ENCODE data around the gene PRSS56. TPM values are rescaled to one million over a fixed set of nuclear protein-coding genes. Genes with fewer than 3 reads are reported as not detected.
"Not testable (repeated sequence)": the region's sequence is repeated elsewhere in the genome, so short reads cannot be mapped to it uniquely, and the experiment has no call there.

Gene PRSS56
- total RNA-seq, 1 donor: not detected

DNA sequence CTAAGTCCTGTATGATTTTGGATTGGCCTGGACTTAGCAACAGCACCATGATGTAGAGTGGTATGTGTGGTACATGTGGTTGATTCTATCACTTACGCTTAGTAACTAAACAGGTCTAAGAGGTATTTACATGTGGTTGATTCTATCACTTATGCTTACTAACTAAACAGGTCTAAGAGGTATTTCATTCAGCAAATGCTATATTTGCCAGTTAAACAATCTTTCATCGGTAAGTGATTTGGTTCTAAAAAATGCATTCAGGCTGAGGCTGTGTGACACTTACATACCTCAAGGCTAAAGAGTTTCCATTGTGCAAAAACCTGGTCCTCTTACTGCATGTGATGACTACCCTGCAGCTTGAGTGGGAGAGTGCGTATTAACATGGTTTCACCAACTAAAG is 43.4 kb downstream of the PRSS56 start:
- TF ChIP-seq, protein P1, sequence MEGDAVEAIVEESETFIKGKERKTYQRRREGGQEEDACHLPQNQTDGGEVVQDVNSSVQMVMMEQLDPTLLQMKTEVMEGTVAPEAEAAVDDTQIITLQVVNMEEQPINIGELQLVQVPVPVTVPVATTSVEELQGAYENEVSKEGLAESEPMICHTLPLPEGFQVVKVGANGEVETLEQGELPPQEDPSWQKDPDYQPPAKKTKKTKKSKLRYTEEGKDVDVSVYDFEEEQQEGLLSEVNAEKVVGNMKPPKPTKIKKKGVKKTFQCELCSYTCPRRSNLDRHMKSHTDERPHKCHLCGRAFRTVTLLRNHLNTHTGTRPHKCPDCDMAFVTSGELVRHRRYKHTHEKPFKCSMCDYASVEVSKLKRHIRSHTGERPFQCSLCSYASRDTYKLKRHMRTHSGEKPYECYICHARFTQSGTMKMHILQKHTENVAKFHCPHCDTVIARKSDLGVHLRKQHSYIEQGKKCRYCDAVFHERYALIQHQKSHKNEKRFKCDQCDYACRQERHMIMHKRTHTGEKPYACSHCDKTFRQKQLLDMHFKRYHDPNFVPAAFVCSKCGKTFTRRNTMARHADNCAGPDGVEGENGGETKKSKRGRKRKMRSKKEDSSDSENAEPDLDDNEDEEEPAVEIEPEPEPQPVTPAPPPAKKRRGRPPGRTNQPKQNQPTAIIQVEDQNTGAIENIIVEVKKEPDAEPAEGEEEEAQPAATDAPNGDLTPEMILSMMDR (IDR thresholded peaks at IDR 0.05; ENCODE audit: extremely low read depth, low read depth, low read length): no peak
- no peak for DNase-seq (ENCODE audit: insufficient read length, low spot score, missing footprints)
- H3K4me3 ChIP-seq (ENCODE audit: insufficient read depth, low read length): no peak overlapping the region
- peaks cover 79% of the 10 kb centered on the region for H3K36me3 ChIP-seq (ENCODE audit: insufficient read depth, low read length)
- H3K27me3 ChIP-seq (ENCODE audit: insufficient read depth, low read length): no peaks in the 10 kb centered on the region
- peaks cover 20% of the 10 kb centered on the region for H3K79me2 ChIP-seq (ENCODE audit: insufficient read depth, low read length)
- peak overlapping the region; percentile 53 for H3K27ac ChIP-seq (ENCODE audit: low read depth, low read length)
- H2AFZ ChIP-seq (ENCODE audit: low read length): no peak overlapping the region
- H3K4me2 ChIP-seq (ENCODE audit: insufficient read depth, low read length): no peak overlapping the region
- peaks cover 15% of the 10 kb centered on the region for H3K4me1 ChIP-seq (ENCODE audit: insufficient read depth, low read length)
- H4K20me1 ChIP-seq (ENCODE audit: insufficient read depth, low read length): peaks cover 7% of the 10 kb centered on the region
- H3K9me3 ChIP-seq (ENCODE audit: low read depth, low read length): no peaks in the 10 kb centered on the region

DNA sequence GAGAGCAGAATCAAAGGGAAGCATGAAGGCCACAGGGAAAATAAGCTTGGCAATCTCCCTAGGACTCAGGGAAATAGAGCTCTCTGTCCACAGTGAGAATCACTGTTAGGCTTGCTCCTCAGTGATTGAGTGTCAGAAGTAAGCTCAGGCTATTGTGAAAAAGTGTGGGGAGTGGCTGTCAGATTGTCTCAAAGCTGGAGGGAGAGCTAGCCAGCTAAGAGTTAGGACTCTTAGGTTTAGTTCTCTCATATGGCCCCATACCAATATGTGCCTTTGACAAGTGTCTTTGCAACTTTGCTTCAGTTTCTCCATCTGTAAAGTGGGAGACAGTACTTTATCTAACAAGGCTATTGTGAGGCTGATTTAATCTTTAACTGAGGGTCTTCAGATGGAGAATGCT is 47.5 kb downstream of the PRSS56 start:
- H3K79me2 ChIP-seq (ENCODE audit: insufficient read depth, low read length): peaks cover 10% of the 10 kb centered on the region
- H3K4me2 ChIP-seq (ENCODE audit: insufficient read depth, low read length): peak overlapping the region; percentile 53
- H3K27me3 ChIP-seq (ENCODE audit: insufficient read depth, low read length): no peaks in the 10 kb centered on the region
- TF ChIP-seq, protein P1 (IDR thresholded peaks at IDR 0.05; ENCODE audit: extremely low read depth, low read depth, low read length): no peak
- peaks cover 18% of the 10 kb centered on the region for H3K4me1 ChIP-seq (ENCODE audit: insufficient read depth, low read length)
- H2AFZ ChIP-seq (ENCODE audit: low read length): no peak overlapping the region
- no peaks in the 10 kb centered on the region for H3K9me3 ChIP-seq (ENCODE audit: low read depth, low read length)
- no peak overlapping the region for H3K4me3 ChIP-seq (ENCODE audit: insufficient read depth, low read length)
- peaks cover 9% of the 10 kb centered on the region for H4K20me1 ChIP-seq (ENCODE audit: insufficient read depth, low read length)
- peaks cover 72% of the 10 kb centered on the region for H3K36me3 ChIP-seq (ENCODE audit: insufficient read depth, low read length)
- peak overlapping the region; percentile 89 for H3K27ac ChIP-seq (ENCODE audit: low read depth, low read length)
- DNase-seq (ENCODE audit: insufficient read length, low spot score, missing footprints): no peak

DNA sequence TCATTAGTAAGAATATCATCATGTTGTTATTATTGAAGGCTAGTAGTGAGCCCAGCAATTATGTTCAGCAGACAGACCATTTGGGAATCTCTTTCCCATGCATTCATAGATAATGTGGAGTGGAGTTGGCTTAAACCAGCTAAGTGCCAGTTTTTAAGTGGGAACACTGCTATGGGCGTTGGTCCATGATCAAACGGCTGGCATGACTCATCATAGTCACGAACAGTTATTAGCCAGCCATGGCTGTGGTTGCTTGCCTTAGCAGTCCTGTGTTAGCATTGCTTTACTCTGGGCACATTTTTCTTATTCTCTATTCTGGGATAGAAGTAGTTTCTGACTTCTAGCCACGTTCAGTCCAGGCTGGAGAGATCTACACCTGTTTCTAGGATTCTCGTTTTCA is 48.0 kb downstream of the PRSS56 start:
- DNase-seq (ENCODE audit: insufficient read length, low spot score, missing footprints): peak; percentile 90
- Histone ChIP-seq H2AFZ (ENCODE audit: low read length) (no peak overlapping the region), H3K36me3 (ENCODE audit: insufficient read depth, low read length) (peaks cover 70% of the 10 kb centered on the region), H3K9me3 (ENCODE audit: low read depth, low read length) (no peaks in the 10 kb centered on the region), H3K4me1 (ENCODE audit: insufficient read depth, low read length) (peaks cover 18% of the 10 kb centered on the region), H3K27ac (ENCODE audit: low read depth, low read length) (peak overlapping the region; percentile 89), H3K4me3 (ENCODE audit: insufficient read depth, low read length) (no peak overlapping the region), H3K79me2 (ENCODE audit: insufficient read depth, low read length) (peaks cover 5% of the 10 kb centered on the region), H4K20me1 (ENCODE audit: insufficient read depth, low read length) (peaks cover 9% of the 10 kb centered on the region), H3K4me2 (ENCODE audit: insufficient read depth, low read length) (peak overlapping the region; percentile 53), H3K27me3 (ENCODE audit: insufficient read depth, low read length) (no peaks in the 10 kb centered on the region)
- TF ChIP-seq, protein P1 (IDR thresholded peaks at IDR 0.05; ENCODE audit: extremely low read depth, low read depth, low read length): no peak

DNA sequence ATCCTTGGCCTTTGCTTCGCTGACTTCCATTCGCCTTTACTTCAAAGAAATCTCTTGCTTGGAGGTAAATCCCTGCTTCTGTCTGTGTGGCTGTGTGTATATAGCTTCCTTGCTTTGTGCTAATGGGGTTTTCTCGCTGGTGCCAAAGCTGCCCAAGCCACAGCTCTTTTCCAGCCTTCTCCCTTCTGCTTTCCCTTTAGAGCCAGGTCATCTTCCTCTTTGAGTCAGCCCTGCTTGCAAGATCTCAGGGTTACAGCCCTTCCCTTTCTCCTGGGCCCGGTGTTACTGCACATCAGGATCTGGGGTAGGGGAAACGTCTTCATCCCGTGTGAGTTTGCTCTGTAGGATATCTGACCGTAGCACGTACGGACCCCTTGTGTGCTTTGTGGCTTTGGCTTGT is 49.4 kb downstream of the PRSS56 start:
- no peak overlapping the region for H3K4me2 ChIP-seq (ENCODE audit: insufficient read depth, low read length)
- no peak overlapping the region for H3K4me3 ChIP-seq (ENCODE audit: insufficient read depth, low read length)
- DNase-seq (ENCODE audit: insufficient read length, low spot score, missing footprints): no peak
- no peak overlapping the region for H3K27ac ChIP-seq (ENCODE audit: low read depth, low read length)
- H3K79me2 ChIP-seq (ENCODE audit: insufficient read depth, low read length): peaks cover 5% of the 10 kb centered on the region
- no peak overlapping the region for H2AFZ ChIP-seq (ENCODE audit: low read length)
- no peaks in the 10 kb centered on the region for H3K27me3 ChIP-seq (ENCODE audit: insufficient read depth, low read length)
- H3K9me3 ChIP-seq (ENCODE audit: low read depth, low read length): no peaks in the 10 kb centered on the region
- TF ChIP-seq, protein P1 (IDR thresholded peaks at IDR 0.05; ENCODE audit: extremely low read depth, low read depth, low read length): no peak
- peaks cover 21% of the 10 kb centered on the region for H3K4me1 ChIP-seq (ENCODE audit: insufficient read depth, low read length)
- peaks cover 70% of the 10 kb centered on the region for H3K36me3 ChIP-seq (ENCODE audit: insufficient read depth, low read length)
- peaks cover 9% of the 10 kb centered on the region for H4K20me1 ChIP-seq (ENCODE audit: insufficient read depth, low read length)

DNA sequence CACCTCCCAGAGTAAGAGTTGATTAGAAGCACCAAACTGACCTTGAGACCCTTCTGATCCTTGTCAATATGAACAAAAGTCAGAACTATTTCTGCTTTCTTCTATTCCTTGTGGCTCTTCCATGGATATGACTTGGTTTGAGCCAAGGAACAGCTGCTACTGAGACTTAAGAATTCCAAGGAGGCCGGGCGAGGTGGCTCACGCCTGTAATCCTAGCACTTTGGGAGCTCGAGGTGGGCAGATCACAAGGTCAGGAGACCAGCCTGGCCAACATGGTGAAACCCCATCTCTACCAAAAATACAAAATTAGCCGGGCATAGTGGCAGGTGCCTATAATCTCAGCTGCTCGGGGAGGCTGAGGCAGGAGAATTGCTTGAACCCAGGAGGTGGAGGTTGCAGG is 50.3 kb downstream of the PRSS56 start:
- not testable (repeated sequence) for H2AFZ ChIP-seq (ENCODE audit: low read length); H4K20me1 ChIP-seq (ENCODE audit: insufficient read depth, low read length); H3K27ac ChIP-seq (ENCODE audit: low read depth, low read length); H3K79me2 ChIP-seq (ENCODE audit: insufficient read depth, low read length); H3K9me3 ChIP-seq (ENCODE audit: low read depth, low read length); H3K4me3 ChIP-seq (ENCODE audit: insufficient read depth, low read length); DNase-seq (ENCODE audit: insufficient read length, low spot score, missing footprints); H3K27me3 ChIP-seq (ENCODE audit: insufficient read depth, low read length); H3K4me2 ChIP-seq (ENCODE audit: insufficient read depth, low read length)
- Histone ChIP-seq H3K36me3 (ENCODE audit: insufficient read depth, low read length) (peaks cover 66% of the 10 kb centered on the region), H3K4me1 (ENCODE audit: insufficient read depth, low read length) (peaks cover 24% of the 10 kb centered on the region)
